Activated CD4-positive, alpha-beta memory T cell treated with anti-CD3 and anti-CD28 coated beads, Interleukin-2, amount 10 ng/mL, durations not matched to agents 7 days and 5 days (primary cell): ENCODE results near the gene SYT1. TPM values are rescaled to one million over a fixed set of nuclear protein-coding genes. Genes with fewer than 3 reads are reported as not detected.

Experiments used
- CTCF ChIA-PET: fragments of 350-600 bp; sonication (Branson Sonifier 250); formaldehyde crosslinking; loops from one replicate; lab custom pipeline; 2021; ENCODE audit warnings: antibody characterized with exemption, inconsistent platforms; lab: Charles Lee
- POLR2A ChIA-PET: fragments of 350-600 bp; sonication (Branson Sonifier 250); formaldehyde crosslinking; loops from one replicate; lab custom pipeline; 2021; ENCODE audit warnings: antibody characterized with exemption; lab: Charles Lee
- DNase-seq: peaks from one replicate; pipeline ENCODE4 v3.0.0-alpha.2; 2020
- H3K27ac Mint-ChIP-seq: one replicate; pipeline ENCODE4 v1.8.0; 2021; ENCODE audit warnings: mild to moderate bottlenecking, mixed read lengths
- H3K27me3 Mint-ChIP-seq: one replicate; pipeline ENCODE4 v1.8.0; 2021; ENCODE audit warnings: mixed read lengths
- H3K36me3 Mint-ChIP-seq: one replicate; pipeline ENCODE4 v1.8.0; 2021; ENCODE audit warnings: low read depth, mixed read lengths
- H3K4me1 Mint-ChIP-seq: one replicate; pipeline ENCODE4 v1.8.0; 2021; ENCODE audit warnings: mixed read lengths
- H3K4me3 Mint-ChIP-seq: one replicate; pipeline ENCODE4 v1.8.0; 2021; ENCODE audit warnings: mild to moderate bottlenecking, mixed read lengths
- H3K9me3 Mint-ChIP-seq: one replicate; pipeline ENCODE4 v1.8.0; 2021; ENCODE audit warnings: mixed read lengths
- total RNA-seq, 2 experiments: library from RNA; stranded (reverse); gene quantifications; one replicate each; pipeline ENCODE4 v1.2.3, GENCODE V29; 2021

The SYT1 gene
- total RNA-seq, 2 experiments from 2014 or later = not detected

- Mint-ChIP-seq H3K9me3 (peaks cover 2% of the 10 kb centered on the region), H3K4me3 (no peak overlapping the region), H3K4me1 (no peaks in the 10 kb centered on the region), H3K27ac (no peak overlapping the region), H3K27me3 (no peaks in the 10 kb centered on the region), H3K36me3 (no peaks in the 10 kb centered on the region)
- CTCF ChIA-PET = no interaction called here
- POLR2A ChIA-PET = no interaction called here
- no peak for DNase-seq
Measured at GRCh38 chr12:78963439-78964227, 99.1 kb downstream of the SYT1 start.

- no peak overlapping the region for H3K4me3 Mint-ChIP-seq
- H3K4me1 Mint-ChIP-seq = no peaks in the 10 kb centered on the region
- ChIA-PET CTCF (no interaction called here), POLR2A (no interaction called here)
- no peak overlapping the region for H3K27ac Mint-ChIP-seq
- H3K9me3 Mint-ChIP-seq = peaks cover 6% of the 10 kb centered on the region
- no peaks in the 10 kb centered on the region for H3K36me3 Mint-ChIP-seq
- H3K27me3 Mint-ChIP-seq = no peaks in the 10 kb centered on the region
- no peak for DNase-seq
Measured at GRCh38 chr12:78964521-78964920, 99.9 kb downstream of the SYT1 start.

GRCh38 chr12:78966062-78966461, 101.5 kb downstream of the SYT1 start:
- H3K27ac Mint-ChIP-seq = no peak overlapping the region
- no peaks in the 10 kb centered on the region for H3K36me3 Mint-ChIP-seq
- H3K27me3 Mint-ChIP-seq = no peaks in the 10 kb centered on the region
- H3K9me3 Mint-ChIP-seq = peaks cover 7% of the 10 kb centered on the region
- no peak overlapping the region for H3K4me3 Mint-ChIP-seq
- no peak for DNase-seq
- CTCF ChIA-PET = no interaction called here
- H3K4me1 Mint-ChIP-seq = no peaks in the 10 kb centered on the region
- POLR2A ChIA-PET = no interaction called here

- ChIA-PET POLR2A (no interaction called here), CTCF (no interaction called here)
- Mint-ChIP-seq H3K36me3 (no peaks in the 10 kb centered on the region), H3K9me3 (peaks cover 7% of the 10 kb centered on the region), H3K4me3 (no peak overlapping the region), H3K27me3 (no peaks in the 10 kb centered on the region), H3K4me1 (no peaks in the 10 kb centered on the region), H3K27ac (no peak overlapping the region)
- DNase-seq = no peak
Measured at GRCh38 chr12:78966926-78967325, 102.4 kb downstream of the SYT1 start.

GRCh38 chr12:78968226-78968625, 103.7 kb downstream of the SYT1 start:
- Mint-ChIP-seq H3K9me3 (peaks cover 7% of the 10 kb centered on the region), H3K27me3 (no peaks in the 10 kb centered on the region), H3K4me1 (no peaks in the 10 kb centered on the region), H3K4me3 (no peak overlapping the region), H3K36me3 (no peaks in the 10 kb centered on the region), H3K27ac (no peak overlapping the region)
- ChIA-PET POLR2A (no interaction called here), CTCF (no interaction called here)
- DNase-seq = no peak

GRCh38 chr12:78970041-78970440, 105.5 kb downstream of the SYT1 start:
- CTCF ChIA-PET = no interaction called here
- Mint-ChIP-seq H3K36me3 (no peaks in the 10 kb centered on the region), H3K4me1 (no peaks in the 10 kb centered on the region), H3K4me3 (no peak overlapping the region), H3K27ac (no peak overlapping the region), H3K27me3 (no peaks in the 10 kb centered on the region), H3K9me3 (peaks cover 8% of the 10 kb centered on the region)
- POLR2A ChIA-PET = no interaction called here
- DNase-seq = no peak

- Mint-ChIP-seq H3K9me3 (peaks cover 2% of the 10 kb centered on the region), H3K4me1 (no peaks in the 10 kb centered on the region), H3K36me3 (no peaks in the 10 kb centered on the region), H3K27ac (no peak overlapping the region), H3K4me3 (no peak overlapping the region), H3K27me3 (no peaks in the 10 kb centered on the region)
- ChIA-PET POLR2A (no interaction called here), CTCF (no interaction called here)
- no peak for DNase-seq
Measured at GRCh38 chr12:78977304-78977867, 112.8 kb downstream of the SYT1 start.

GRCh38 chr12:78994168-78994791, 129.7 kb downstream of the SYT1 start:
- Mint-ChIP-seq H3K4me3 (no peak overlapping the region), H3K4me1 (no peaks in the 10 kb centered on the region), H3K27me3 (no peaks in the 10 kb centered on the region), H3K9me3 (peaks cover 5% of the 10 kb centered on the region), H3K36me3 (no peaks in the 10 kb centered on the region), H3K27ac (no peak overlapping the region)
- ChIA-PET CTCF (no interaction called here), POLR2A (no interaction called here)
- no peak for DNase-seq

- H3K27me3 Mint-ChIP-seq = no peaks in the 10 kb centered on the region
- no peak overlapping the region for H3K4me3 Mint-ChIP-seq
- no peaks in the 10 kb centered on the region for H3K36me3 Mint-ChIP-seq
- no peak overlapping the region for H3K27ac Mint-ChIP-seq
- H3K4me1 Mint-ChIP-seq = no peaks in the 10 kb centered on the region
- no peaks in the 10 kb centered on the region for H3K9me3 Mint-ChIP-seq
- POLR2A ChIA-PET = no interaction called here
- DNase-seq = no peak
- CTCF ChIA-PET = no interaction called here
Measured at GRCh38 chr12:79000501-79000900, 135.9 kb downstream of the SYT1 start.

GRCh38 chr12:79001404-79001803, 136.8 kb downstream of the SYT1 start:
- Mint-ChIP-seq H3K27me3 (no peaks in the 10 kb centered on the region), H3K9me3 (no peaks in the 10 kb centered on the region), H3K4me1 (no peaks in the 10 kb centered on the region), H3K36me3 (no peaks in the 10 kb centered on the region), H3K27ac (no peak overlapping the region), H3K4me3 (no peak overlapping the region)
- no peak for DNase-seq
- ChIA-PET POLR2A (no interaction called here), CTCF (no interaction called here)

- DNase-seq = no peak
- Mint-ChIP-seq H3K27me3 (no peaks in the 10 kb centered on the region), H3K4me1 (no peaks in the 10 kb centered on the region), H3K36me3 (no peaks in the 10 kb centered on the region), H3K27ac (no peak overlapping the region), H3K4me3 (no peak overlapping the region), H3K9me3 (no peaks in the 10 kb centered on the region)
- CTCF ChIA-PET = no interaction called here
- POLR2A ChIA-PET = no interaction called here
Measured at GRCh38 chr12:79006306-79006705, 141.7 kb downstream of the SYT1 start.

GRCh38 chr12:79008591-79008990, 144.0 kb downstream of the SYT1 start:
- no peaks in the 10 kb centered on the region for H3K27me3 Mint-ChIP-seq
- no peaks in the 10 kb centered on the region for H3K36me3 Mint-ChIP-seq
- POLR2A ChIA-PET = no interaction called here
- no peak overlapping the region for H3K4me3 Mint-ChIP-seq
- peaks cover 8% of the 10 kb centered on the region for H3K9me3 Mint-ChIP-seq
- H3K4me1 Mint-ChIP-seq = no peaks in the 10 kb centered on the region
- H3K27ac Mint-ChIP-seq = no peak overlapping the region
- no peak for DNase-seq
- CTCF ChIA-PET = no interaction called here

- Mint-ChIP-seq H3K4me1 (no peaks in the 10 kb centered on the region), H3K36me3 (no peaks in the 10 kb centered on the region)
Measured at GRCh38 chr12:79012636-79013035, 148.1 kb downstream of the SYT1 start.

GRCh38 chr12:79016181-79016580, 151.6 kb downstream of the SYT1 start:
- H3K4me3 Mint-ChIP-seq = no peak overlapping the region
- ChIA-PET POLR2A (no interaction called here), CTCF (no interaction called here)
- no peaks in the 10 kb centered on the region for H3K27me3 Mint-ChIP-seq
- no peak for DNase-seq
- H3K27ac Mint-ChIP-seq = no peak overlapping the region
- no peaks in the 10 kb centered on the region for H3K4me1 Mint-ChIP-seq
- no peaks in the 10 kb centered on the region for H3K36me3 Mint-ChIP-seq
- H3K9me3 Mint-ChIP-seq = peaks cover 14% of the 10 kb centered on the region

More at GRCh38 chr12:79012636-79013035, 148.1 kb downstream of the SYT1 start:
- POLR2A ChIA-PET = no interaction called here
- H3K4me3 Mint-ChIP-seq = no peak overlapping the region
- H3K27me3 Mint-ChIP-seq = no peaks in the 10 kb centered on the region
- DNase-seq = no peak
- CTCF ChIA-PET = no interaction called here
- H3K27ac Mint-ChIP-seq = no peak overlapping the region
- H3K9me3 Mint-ChIP-seq = peaks cover 12% of the 10 kb centered on the region
